Measurements from ENCODE around the gene ARL3.
"Not testable (repeated sequence)": the region's sequence is repeated elsewhere in the genome, so short reads cannot be mapped to it uniquely, and the experiment has no call there.

Gene ARL3

DNA sequence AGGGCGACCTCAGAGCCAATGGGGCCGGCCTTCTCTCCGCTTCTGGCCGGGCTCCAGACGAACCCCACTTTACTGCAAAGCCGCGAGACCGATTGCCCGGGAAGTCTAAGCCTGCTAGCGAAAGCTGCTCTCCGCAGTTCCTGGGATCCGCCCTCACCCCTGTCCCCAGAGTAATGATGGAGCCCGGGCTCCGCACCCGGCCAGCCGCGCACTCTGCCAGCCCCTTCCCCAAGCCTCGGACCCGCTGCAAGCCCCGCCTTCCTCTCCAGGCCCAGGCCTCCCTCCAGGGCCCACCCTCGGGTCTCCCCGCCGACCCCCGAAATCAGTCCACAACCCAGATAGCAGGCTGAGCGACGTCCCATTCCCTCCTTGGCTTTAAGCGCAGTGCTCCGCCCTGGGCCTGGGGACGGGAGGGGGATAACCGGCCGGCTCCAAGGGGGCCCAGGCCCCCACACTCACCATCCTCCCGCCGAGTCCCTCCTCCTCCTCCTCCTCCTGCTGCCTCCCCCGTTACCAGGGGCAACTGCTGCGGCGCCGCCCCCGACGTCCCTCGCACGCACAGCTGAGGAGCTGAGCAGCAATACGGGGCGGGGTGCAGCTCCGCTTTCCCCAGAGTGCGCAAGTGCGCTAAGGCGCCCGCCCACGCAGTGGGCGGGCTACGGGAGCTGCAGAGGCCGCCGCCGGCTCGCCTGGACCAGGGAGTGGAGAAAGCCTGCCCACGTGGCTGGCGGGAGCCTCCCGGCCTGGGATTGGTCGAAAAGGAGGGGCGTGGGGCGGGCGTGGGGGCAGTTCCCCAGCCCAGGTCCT, at the start of gene ARL3:
Gene ARL3 (minus strand): TSS at position 584 of the 807 bp plus-strand sequence. CDS start 122 bp downstream, at position 462.
- H3K27ac ChIP-seq (ENCODE audit: low read depth, low read length): peak within 1 kb of the TSS; percentile 89
- peaks cover 14% of the 10 kb centered on the region for H3K4me1 ChIP-seq (ENCODE audit: insufficient read depth, low read length)
- peak within 1 kb of the TSS; percentile 90 to 92 for H3K4me3 ChIP-seq (ENCODE audit: low read depth in 1 of 2, low read length in 2 of 2)
- H3K9me3 ChIP-seq (ENCODE audit: low read length): no peaks in the 10 kb centered on the region
- H3K36me3 ChIP-seq (ENCODE audit: insufficient read depth, low read length): no peaks in the 10 kb centered on the region
- H3K9ac ChIP-seq (ENCODE audit: low read length): peak within 1 kb of the TSS; percentile 61
- no peaks in the 10 kb centered on the region for H3K27me3 ChIP-seq (ENCODE audit: control insufficient read depth in 1 of 2, insufficient read depth in 2 of 2, low read length in 2 of 2)

- H3K4me1 ChIP-seq (ENCODE audit: insufficient read depth, low read length): peaks cover 29% of the 10 kb centered on the region
- H3K27me3 ChIP-seq (ENCODE audit: control insufficient read depth in 1 of 2, insufficient read depth in 2 of 2, low read length in 2 of 2): no peaks in the 10 kb centered on the region
- H3K9me3 ChIP-seq (ENCODE audit: low read length): no peaks in the 10 kb centered on the region
- no peak overlapping the region for H3K27ac ChIP-seq (ENCODE audit: low read depth, low read length)
- H3K4me3 ChIP-seq (ENCODE audit: low read depth in 1 of 2, low read length in 2 of 2): no peak overlapping the region
- no peak overlapping the region for H3K9ac ChIP-seq (ENCODE audit: low read length)
- H3K36me3 ChIP-seq (ENCODE audit: insufficient read depth, low read length): no peaks in the 10 kb centered on the region
Measured at GRCh38 chr10:102763037-102763607, 48.9 kb upstream of the ARL3 start.

DNA sequence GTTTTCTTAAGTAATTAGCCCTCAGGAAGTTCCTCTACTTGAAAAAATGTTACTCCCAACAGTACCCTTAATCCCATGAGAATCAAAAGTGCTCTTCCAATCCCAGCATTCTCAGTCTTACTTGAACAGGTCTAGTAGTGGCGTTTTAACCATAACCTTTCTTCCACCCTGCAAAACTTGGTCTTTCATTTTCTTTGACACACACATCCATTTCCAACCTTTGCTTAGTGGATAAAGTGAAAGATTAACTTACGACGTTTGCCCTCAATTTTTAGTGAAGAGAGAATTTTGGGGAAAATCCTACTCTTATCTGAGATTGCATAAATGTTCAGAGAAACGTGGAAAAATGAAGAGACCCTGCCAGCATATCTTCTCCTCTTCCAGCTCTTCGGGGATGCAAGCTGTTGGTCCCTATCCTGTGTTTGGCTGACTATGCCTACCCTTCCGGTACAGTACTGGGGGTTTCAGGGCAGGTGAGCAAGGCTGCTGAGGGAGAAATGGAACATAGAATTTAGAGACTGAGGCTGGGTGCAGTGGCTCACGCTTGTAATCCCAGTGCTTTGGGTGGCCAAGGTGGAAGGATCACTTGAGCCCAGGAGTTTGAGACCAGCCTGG, 48.3 kb upstream of the ARL3 start:
- peaks cover 29% of the 10 kb centered on the region for H3K4me1 ChIP-seq (ENCODE audit: insufficient read depth, low read length)
- H3K27ac ChIP-seq (ENCODE audit: low read depth, low read length): no peak overlapping the region

DNA sequence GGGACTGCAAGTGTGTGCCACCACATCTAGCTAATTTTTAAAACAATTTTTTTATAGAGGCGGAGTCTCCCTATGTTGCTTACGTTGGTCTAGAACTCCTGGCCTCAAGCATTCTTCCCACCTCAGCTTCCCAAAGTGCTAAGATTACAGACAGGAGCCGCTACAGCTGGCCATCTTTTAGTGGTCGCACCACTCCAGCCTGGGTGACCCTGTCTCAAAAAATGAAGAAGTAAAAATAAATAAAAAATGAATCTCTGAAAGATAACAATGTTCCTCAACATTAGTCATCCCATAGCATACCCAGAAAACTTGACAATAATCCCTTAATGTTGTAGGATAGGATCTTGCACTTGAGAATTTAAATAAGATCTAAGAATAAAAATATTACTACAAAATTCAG, 47.8 kb upstream of the ARL3 start:
- Histone ChIP-seq H3K36me3 (ENCODE audit: insufficient read depth, low read length) (no peaks in the 10 kb centered on the region), H3K9me3 (ENCODE audit: low read length) (no peaks in the 10 kb centered on the region), H3K27me3 (ENCODE audit: control insufficient read depth in 1 of 2, insufficient read depth in 2 of 2, low read length in 2 of 2) (no peaks in the 10 kb centered on the region), H3K4me3 (ENCODE audit: low read depth in 1 of 2, low read length in 2 of 2) (no peak overlapping the region), H3K9ac (ENCODE audit: low read length) (no peak overlapping the region), H3K4me1 (ENCODE audit: insufficient read depth, low read length) (peaks cover 24% of the 10 kb centered on the region), H3K27ac (ENCODE audit: low read depth, low read length) (no peak overlapping the region)

More for the DNA sequence above, 48.3 kb upstream of the ARL3 start:
- Histone ChIP-seq H3K27me3 (ENCODE audit: control insufficient read depth in 1 of 2, insufficient read depth in 2 of 2, low read length in 2 of 2) (no peaks in the 10 kb centered on the region), H3K4me3 (ENCODE audit: low read depth in 1 of 2, low read length in 2 of 2) (no peak overlapping the region), H3K36me3 (ENCODE audit: insufficient read depth, low read length) (no peaks in the 10 kb centered on the region), H3K9me3 (ENCODE audit: low read length) (no peaks in the 10 kb centered on the region), H3K9ac (ENCODE audit: low read length) (no peak overlapping the region)

DNA sequence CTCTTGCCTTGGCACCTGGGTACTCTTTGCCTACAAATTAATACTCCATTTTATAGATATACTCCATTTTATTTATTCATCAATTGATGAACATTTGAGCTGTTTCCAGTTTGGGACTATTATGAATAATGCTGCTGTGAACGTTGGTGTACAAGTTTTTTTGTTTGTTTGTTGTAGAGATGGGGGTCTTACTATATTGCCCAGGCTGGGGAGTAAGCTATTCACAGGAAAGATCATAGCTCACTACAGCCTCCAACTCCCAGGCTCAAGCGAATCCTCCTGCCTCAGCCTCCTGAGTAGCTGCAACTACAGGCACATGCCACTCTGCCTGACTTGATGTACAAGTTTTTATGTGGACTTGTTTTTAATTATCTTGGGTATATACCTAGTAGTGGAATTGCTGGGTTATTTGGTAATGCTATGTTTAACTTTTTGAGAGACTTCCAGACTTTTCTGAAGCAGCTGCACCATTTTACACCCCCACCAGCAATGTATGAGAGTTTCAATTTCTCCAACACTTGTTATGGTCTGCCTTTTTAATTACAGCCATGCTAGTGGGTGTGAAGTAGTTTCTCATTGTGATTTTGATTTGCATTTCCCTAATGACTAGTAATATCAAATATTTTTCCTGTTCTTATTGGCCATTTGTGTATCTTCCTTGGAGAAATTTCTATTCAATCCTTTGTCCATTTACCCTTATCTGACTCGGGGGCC, 45.5 kb upstream of the ARL3 start:
- H3K9me3 ChIP-seq (ENCODE audit: low read length): no peaks in the 10 kb centered on the region
- peaks cover 12% of the 10 kb centered on the region for H3K4me1 ChIP-seq (ENCODE audit: insufficient read depth, low read length)
- no peak overlapping the region for H3K9ac ChIP-seq (ENCODE audit: low read length)
- peak overlapping the region; percentile 35 for H3K27ac ChIP-seq (ENCODE audit: low read depth, low read length)
- no peaks in the 10 kb centered on the region for H3K27me3 ChIP-seq (ENCODE audit: control insufficient read depth in 1 of 2, insufficient read depth in 2 of 2, low read length in 2 of 2)
- H3K36me3 ChIP-seq (ENCODE audit: insufficient read depth, low read length): no peaks in the 10 kb centered on the region
- H3K4me3 ChIP-seq (ENCODE audit: low read depth in 1 of 2, low read length in 2 of 2): no peak overlapping the region

DNA sequence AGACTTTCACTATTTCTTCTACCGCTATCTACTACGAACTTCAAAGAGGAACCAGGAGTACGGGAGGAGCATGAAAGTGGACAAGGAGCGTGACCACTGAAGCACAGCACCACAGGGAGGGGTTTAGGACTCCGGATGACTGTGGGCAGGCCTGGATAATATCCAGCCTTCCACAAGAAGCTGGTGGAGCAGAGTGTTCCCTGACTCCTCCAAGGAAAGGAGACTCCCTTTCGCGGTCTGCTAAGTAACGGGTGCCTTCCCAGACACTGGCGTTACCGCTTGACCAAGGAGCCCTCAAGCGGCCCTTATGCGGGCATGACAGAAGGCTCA, 44.7 kb upstream of the ARL3 start:
- H3K9me3 ChIP-seq (ENCODE audit: low read length): not testable (repeated sequence)
- Histone ChIP-seq H3K4me3 (ENCODE audit: low read depth in 1 of 2, low read length in 2 of 2) (peak overlapping the region in 1 of 2 donors; percentile 35), H3K4me1 (ENCODE audit: insufficient read depth, low read length) (peaks cover 12% of the 10 kb centered on the region)

GRCh38 chr10:102758240-102758932, 44.2 kb upstream of the ARL3 start:
- H3K4me1 ChIP-seq (ENCODE audit: insufficient read depth, low read length): peaks cover 18% of the 10 kb centered on the region
- H3K27me3 ChIP-seq (ENCODE audit: control insufficient read depth in 1 of 2, insufficient read depth in 2 of 2, low read length in 2 of 2): no peaks in the 10 kb centered on the region
- H3K36me3 ChIP-seq (ENCODE audit: insufficient read depth, low read length): no peaks in the 10 kb centered on the region
- no peaks in the 10 kb centered on the region for H3K9me3 ChIP-seq (ENCODE audit: low read length)
- peak overlapping the region in 1 of 2 donors; percentile 35 for H3K4me3 ChIP-seq (ENCODE audit: low read depth in 1 of 2, low read length in 2 of 2)
- H3K27ac ChIP-seq (ENCODE audit: low read depth, low read length): peak overlapping the region; percentile 80
- no peak overlapping the region for H3K9ac ChIP-seq (ENCODE audit: low read length)

More for the DNA sequence above, 44.7 kb upstream of the ARL3 start:
- not testable (repeated sequence) for H3K36me3 ChIP-seq (ENCODE audit: insufficient read depth, low read length); H3K9ac ChIP-seq (ENCODE audit: low read length); H3K27me3 ChIP-seq (ENCODE audit: control insufficient read depth in 1 of 2, insufficient read depth in 2 of 2, low read length in 2 of 2)
- peak overlapping the region; percentile 80 for H3K27ac ChIP-seq (ENCODE audit: low read depth, low read length)

GRCh38 chr10:102757323-102757722, 43.1 kb upstream of the ARL3 start:
- H3K27ac ChIP-seq (ENCODE audit: low read depth, low read length): no peak overlapping the region
- no peaks in the 10 kb centered on the region for H3K27me3 ChIP-seq (ENCODE audit: control insufficient read depth in 1 of 2, insufficient read depth in 2 of 2, low read length in 2 of 2)
- H3K36me3 ChIP-seq (ENCODE audit: insufficient read depth, low read length): no peaks in the 10 kb centered on the region
- H3K4me1 ChIP-seq (ENCODE audit: insufficient read depth, low read length): peaks cover 28% of the 10 kb centered on the region
- no peaks in the 10 kb centered on the region for H3K9me3 ChIP-seq (ENCODE audit: low read length)
- H3K4me3 ChIP-seq (ENCODE audit: low read depth in 1 of 2, low read length in 2 of 2): no peak overlapping the region
- H3K9ac ChIP-seq (ENCODE audit: low read length): no peak overlapping the region

DNA sequence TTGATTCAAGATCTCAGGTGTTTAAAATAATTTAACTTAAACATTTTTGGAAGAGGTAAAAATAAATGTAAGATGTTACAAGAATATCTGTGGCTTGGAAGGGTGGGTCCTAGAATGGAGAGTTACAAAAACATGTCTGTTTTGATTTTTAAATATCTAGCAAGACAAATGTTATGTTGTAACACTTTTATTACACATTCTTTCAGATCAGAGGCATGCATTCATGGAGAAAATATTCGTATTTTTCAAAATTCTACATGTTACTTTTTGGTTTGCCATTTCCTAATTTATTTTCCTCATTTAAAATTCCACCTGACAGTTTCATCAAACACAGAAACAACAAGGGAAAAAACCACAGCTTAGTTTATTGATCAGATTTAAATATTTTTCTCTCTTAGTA, 39.5 kb upstream of the ARL3 start:
- peak overlapping the region; percentile 78 for H3K27ac ChIP-seq (ENCODE audit: low read depth, low read length)

GRCh38 chr10:102752934-102753664, 38.9 kb upstream of the ARL3 start:
- H3K4me1 ChIP-seq (ENCODE audit: insufficient read depth, low read length): peaks cover 29% of the 10 kb centered on the region
- H3K27ac ChIP-seq (ENCODE audit: low read depth, low read length): peak overlapping the region; percentile 78
- no peaks in the 10 kb centered on the region for H3K9me3 ChIP-seq (ENCODE audit: low read length)
- no peaks in the 10 kb centered on the region for H3K27me3 ChIP-seq (ENCODE audit: control insufficient read depth in 1 of 2, insufficient read depth in 2 of 2, low read length in 2 of 2)
- no peak overlapping the region for H3K4me3 ChIP-seq (ENCODE audit: low read depth in 1 of 2, low read length in 2 of 2)
- no peak overlapping the region for H3K9ac ChIP-seq (ENCODE audit: low read length)
- H3K36me3 ChIP-seq (ENCODE audit: insufficient read depth, low read length): no peaks in the 10 kb centered on the region

More for the DNA sequence above, 39.5 kb upstream of the ARL3 start:
- H3K27me3 ChIP-seq (ENCODE audit: control insufficient read depth in 1 of 2, insufficient read depth in 2 of 2, low read length in 2 of 2): no peaks in the 10 kb centered on the region
- H3K4me3 ChIP-seq (ENCODE audit: low read depth in 1 of 2, low read length in 2 of 2): no peak overlapping the region
- no peaks in the 10 kb centered on the region for H3K9me3 ChIP-seq (ENCODE audit: low read length)
- H3K4me1 ChIP-seq (ENCODE audit: insufficient read depth, low read length): peaks cover 34% of the 10 kb centered on the region
- H3K36me3 ChIP-seq (ENCODE audit: insufficient read depth, low read length): no peaks in the 10 kb centered on the region
- H3K9ac ChIP-seq (ENCODE audit: low read length): no peak overlapping the region
